Testis (tissue), 3 donors: ENCODE results near the gene DDAH1. TPM values are rescaled to one million over a fixed set of nuclear protein-coding genes. Genes with fewer than 3 reads are reported as not detected.

ENCODE experiments used
- DNase-seq: peaks from one replicate; pipeline ENCODE4 v3.0.0-alpha.2; 2019
- H3K27ac ChIP-seq, 2 donors: fragments of 200-600 bp; sonication (generic); one replicate each; pipeline ENCODE4 v1.5.1; 2019
- H3K27me3 ChIP-seq: fragments of 200-600 bp; sonication (generic); one replicate; pipeline ENCODE4 v1.5.1; 2019
- H3K36me3 ChIP-seq: fragments of 200-600 bp; sonication (generic); one replicate; pipeline ENCODE4 v1.5.1; 2017; ENCODE audit warnings: low read depth; ENCODE audit errors: missing control alignments
- H3K4me1 ChIP-seq: fragments of 200-600 bp; sonication (generic); one replicate; pipeline ENCODE4 v1.5.1; 2019
- H3K4me3 ChIP-seq, 2 donors: fragments of 200-600 bp; sonication (generic); one replicate each; pipeline ENCODE4 v1.5.1; 2017 to 2019
- H3K9me3 ChIP-seq: fragments of 200-600 bp; sonication (generic); one replicate; pipeline ENCODE4 v1.5.1; 2017
- POLR2A ChIP-seq: fragments of 450-650 bp; IDR thresholded peaks from one replicate; pipeline ENCODE4 v1.6.1; 2017; ENCODE audit warnings: antibody characterized with exemption, mild to moderate bottlenecking, moderate library complexity
- WGBS, 2 donors: methylation state at CpG; one replicate each; pipeline ENCODE4 v1.1.5; 2018; 5-methylcytosine and 5-hydroxymethylcytosine counted together
- intact Hi-C: fragments of 100-400 bp; cut with DNase I; formaldehyde crosslinking; loops from one replicate; pipeline ENCODE4 v1.15.1; 2023; ENCODE audit warnings: low total_unique reads
- polyA plus RNA-seq: library from polyadenylated mRNA; stranded (reverse); fragments of 350-450 nt; fragmentation: Illumina TruSeq; extraction: RNeasy Lipid Tissue Mini Kit (QIAGEN cat#74804); gene quantifications from one replicate; pipeline ENCODE4 v1.2.3, GENCODE V29; 2014; ENCODE audit warnings: low read depth, low replicate concordance; ENCODE audit not compliant: insufficient read depth
- total RNA-seq, 2 donors: library from RNA; depleted of rRNA; stranded (reverse); fragments of >200 nt; gene quantifications; one replicate each; pipeline ENCODE4 v1.2.3, GENCODE V29; 2016
- TF ChIP-seq, protein P1 (sequence below), 3 experiments: fragments of 450-650 bp in 2 of 3; fragments of 200-600 bp in 1 of 3; sonication (generic) in 1 of 3; IDR thresholded peaks; one replicate each; pipeline ENCODE4 v1.5.1; 2016 to 2019; ENCODE audit warnings: antibody characterized with exemption in 3 of 3, mild to moderate bottlenecking in 2 of 3, moderate library complexity in 1 of 3

DDAH1 gene
- total and polyA plus RNA-seq, 3 donors from 2014 or later = 45.3 to 71.3 (median 54.3) TPM

DNA sequence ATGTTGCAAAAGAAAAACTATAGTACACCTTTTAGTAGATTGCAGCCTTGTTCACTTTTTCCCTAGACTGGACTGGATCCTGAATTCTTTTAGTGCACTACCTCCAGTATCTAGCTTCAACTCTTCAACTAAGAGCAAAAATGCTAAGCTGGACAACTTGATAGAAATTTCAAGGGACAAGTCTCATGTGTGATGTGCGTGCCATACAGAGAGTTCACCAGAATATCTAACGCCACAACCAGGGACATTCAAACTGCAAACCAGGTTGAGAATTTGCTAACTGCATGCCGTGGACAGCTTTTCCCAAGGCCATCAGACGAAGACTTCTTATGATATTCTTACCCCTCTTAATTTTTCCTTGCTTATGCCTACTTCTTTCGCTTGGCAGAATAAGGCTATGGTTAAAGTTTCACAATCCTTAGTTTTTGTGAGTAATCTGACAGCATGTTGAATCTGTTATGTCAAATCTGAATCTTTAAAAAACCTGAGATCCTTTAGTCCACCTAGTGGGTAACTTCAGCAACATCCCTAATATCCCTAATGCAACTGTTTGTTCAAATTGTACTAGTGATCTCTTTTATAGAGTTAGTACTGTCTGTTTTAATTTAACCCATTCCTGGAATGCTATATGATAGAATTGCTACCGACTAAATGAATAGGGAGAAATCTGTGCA, 66.4 kb downstream of the DDAH1 start:
- Histone ChIP-seq H3K27me3 (no peaks in the 10 kb centered on the region), H3K4me3 (no peak overlapping the region), H3K4me1 (peaks cover 26% of the 10 kb centered on the region), H3K36me3 (no peaks in the 10 kb centered on the region), H3K27ac (peak overlapping the region in 1 of 2 donors; percentile 32), H3K9me3 (no peaks in the 10 kb centered on the region)
- intact Hi-C loops = no loop called here
- 63 to 74% methylated on average over 6 of the region's 6 CpGs for WGBS, 2 donors
- no peak for DNase-seq
- no peak for TF ChIP-seq POLR2A
- TF ChIP-seq, protein P1, sequence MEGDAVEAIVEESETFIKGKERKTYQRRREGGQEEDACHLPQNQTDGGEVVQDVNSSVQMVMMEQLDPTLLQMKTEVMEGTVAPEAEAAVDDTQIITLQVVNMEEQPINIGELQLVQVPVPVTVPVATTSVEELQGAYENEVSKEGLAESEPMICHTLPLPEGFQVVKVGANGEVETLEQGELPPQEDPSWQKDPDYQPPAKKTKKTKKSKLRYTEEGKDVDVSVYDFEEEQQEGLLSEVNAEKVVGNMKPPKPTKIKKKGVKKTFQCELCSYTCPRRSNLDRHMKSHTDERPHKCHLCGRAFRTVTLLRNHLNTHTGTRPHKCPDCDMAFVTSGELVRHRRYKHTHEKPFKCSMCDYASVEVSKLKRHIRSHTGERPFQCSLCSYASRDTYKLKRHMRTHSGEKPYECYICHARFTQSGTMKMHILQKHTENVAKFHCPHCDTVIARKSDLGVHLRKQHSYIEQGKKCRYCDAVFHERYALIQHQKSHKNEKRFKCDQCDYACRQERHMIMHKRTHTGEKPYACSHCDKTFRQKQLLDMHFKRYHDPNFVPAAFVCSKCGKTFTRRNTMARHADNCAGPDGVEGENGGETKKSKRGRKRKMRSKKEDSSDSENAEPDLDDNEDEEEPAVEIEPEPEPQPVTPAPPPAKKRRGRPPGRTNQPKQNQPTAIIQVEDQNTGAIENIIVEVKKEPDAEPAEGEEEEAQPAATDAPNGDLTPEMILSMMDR (IDR thresholded peaks at IDR 0.05) = no peak

DNA sequence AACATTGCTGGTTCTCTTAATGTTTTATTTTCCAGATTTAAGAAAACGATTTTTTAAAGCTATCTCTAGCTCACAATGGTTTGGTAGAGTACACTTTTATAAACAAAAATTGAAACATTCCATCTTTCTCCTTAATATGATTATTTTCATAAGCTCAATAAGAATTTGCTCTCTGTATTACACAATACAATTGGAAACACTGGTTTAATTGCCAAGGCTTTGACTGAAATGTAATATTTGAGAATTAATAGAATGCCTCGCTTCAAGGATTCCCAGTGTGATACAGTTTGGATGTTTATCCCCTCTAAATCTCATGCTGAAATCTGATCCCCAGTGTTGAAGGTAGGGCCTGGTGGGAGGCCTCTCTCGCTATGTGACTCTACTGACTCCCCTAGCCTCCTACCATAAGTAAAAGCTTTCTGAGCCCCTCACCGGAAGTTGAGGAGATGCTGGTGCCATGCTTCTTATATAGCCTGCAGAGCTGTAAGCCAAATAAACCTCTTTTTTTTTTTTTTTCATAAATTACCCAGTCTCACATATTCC, 67.4 kb downstream of the DDAH1 start:
- peak overlapping the region in 1 of 2 donors; percentile 13 for H3K27ac ChIP-seq
- no peaks in the 10 kb centered on the region for H3K9me3 ChIP-seq
- no peaks in the 10 kb centered on the region for H3K27me3 ChIP-seq
- no peak overlapping the region for H3K4me3 ChIP-seq
- peaks cover 26% of the 10 kb centered on the region for H3K4me1 ChIP-seq
- 70 to 72% methylated on average over 4 of the region's 4 CpGs for WGBS, 2 donors
- intact Hi-C loops = no loop called here
- H3K36me3 ChIP-seq = no peaks in the 10 kb centered on the region
- no peak for DNase-seq
- TF ChIP-seq, protein P1 (IDR thresholded peaks at IDR 0.05) = no peak
- no peak for TF ChIP-seq POLR2A

DNA sequence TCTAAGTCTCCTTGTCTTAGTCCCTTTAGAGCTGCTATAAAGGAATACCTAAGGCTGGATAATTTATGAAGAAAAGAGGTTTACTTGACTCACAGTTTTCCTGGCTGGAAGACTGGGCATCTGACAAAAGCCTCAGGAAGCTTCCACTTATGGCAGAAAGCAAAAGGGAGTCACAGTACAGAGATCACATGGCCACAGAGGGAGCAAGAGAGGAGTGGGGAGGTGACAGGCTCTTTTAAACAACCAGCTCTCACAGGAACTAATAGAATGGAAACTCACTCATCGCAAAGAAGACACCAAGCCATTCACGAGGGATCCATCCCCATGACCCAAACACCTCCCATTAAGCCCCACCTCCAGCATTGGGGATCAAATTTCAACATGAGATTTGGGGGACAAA, 68.8 kb downstream of the DDAH1 start:
- 85 to 95% methylated on average over 2 of the region's 2 CpGs for WGBS, 2 donors
- H3K27ac ChIP-seq = no peak overlapping the region
- intact Hi-C loops = no loop called here

DNA sequence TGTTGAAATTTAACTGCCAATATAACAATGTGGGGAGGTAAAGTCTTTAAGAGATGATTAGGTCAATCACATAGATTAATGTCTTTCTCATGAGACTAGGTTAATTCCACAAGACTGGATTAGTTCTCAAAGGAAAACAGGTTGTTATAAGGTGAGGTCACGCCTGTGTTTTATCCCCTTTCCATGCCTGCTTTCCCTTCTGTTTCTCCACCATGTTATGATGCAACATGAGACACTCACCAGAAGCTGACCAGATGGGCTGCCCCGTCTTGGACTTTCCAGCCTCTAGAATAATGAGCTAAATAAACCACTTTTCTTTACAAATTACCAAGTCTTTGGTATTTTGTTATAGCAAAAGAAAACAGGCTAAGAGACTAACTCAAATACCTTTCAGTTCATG, 70.8 kb downstream of the DDAH1 start:
- Histone ChIP-seq H3K27me3 (no peaks in the 10 kb centered on the region), H3K4me3 (no peak overlapping the region), H3K9me3 (no peaks in the 10 kb centered on the region), H3K4me1 (peaks cover 10% of the 10 kb centered on the region), H3K36me3 (no peaks in the 10 kb centered on the region), H3K27ac (no peak overlapping the region)
- WGBS, 2 donors = 92 to 97% methylated on average over 2 of the region's 2 CpGs
- TF ChIP-seq POLR2A = no peak
- TF ChIP-seq, protein P1 (IDR thresholded peaks at IDR 0.05) = no peak
- no peak for DNase-seq
- intact Hi-C loops = no loop called here

More for the DNA sequence above, 68.8 kb downstream of the DDAH1 start:
- H3K27me3 ChIP-seq = no peaks in the 10 kb centered on the region
- H3K9me3 ChIP-seq = no peaks in the 10 kb centered on the region
- H3K4me1 ChIP-seq = peaks cover 26% of the 10 kb centered on the region
- no peak for DNase-seq
- no peak for TF ChIP-seq POLR2A
- TF ChIP-seq, protein P1 (IDR thresholded peaks at IDR 0.05) = no peak
- no peaks in the 10 kb centered on the region for H3K36me3 ChIP-seq
- H3K4me3 ChIP-seq = no peak overlapping the region

DNA sequence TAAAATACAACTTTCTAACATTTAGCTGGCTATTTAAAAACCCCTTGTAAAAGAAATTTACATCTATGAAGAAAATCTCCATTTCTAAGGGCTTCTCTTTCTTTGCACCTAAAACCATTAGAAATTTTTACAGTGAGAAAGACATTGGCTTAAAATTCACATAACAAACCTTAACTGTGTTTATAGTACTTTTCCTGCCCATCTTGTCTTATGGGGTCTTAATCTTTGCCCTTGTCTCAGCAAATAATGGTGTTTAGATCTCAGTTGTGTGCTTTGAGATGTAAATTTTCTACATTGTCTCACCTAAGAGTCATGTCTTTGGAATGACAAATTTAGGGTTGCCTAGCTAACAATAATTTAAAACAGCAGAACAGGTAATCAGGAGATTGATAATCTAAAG, 71.5 kb downstream of the DDAH1 start:
- no peak for TF ChIP-seq POLR2A
- TF ChIP-seq, protein P1 (IDR thresholded peaks at IDR 0.05) = no peak
- no peaks in the 10 kb centered on the region for H3K27me3 ChIP-seq
- DNase-seq = no peak
- H3K9me3 ChIP-seq = no peaks in the 10 kb centered on the region
- no peak overlapping the region for H3K4me3 ChIP-seq
- peaks cover 7% of the 10 kb centered on the region for H3K4me1 ChIP-seq
- intact Hi-C loops = no loop called here
- H3K36me3 ChIP-seq = no peaks in the 10 kb centered on the region
- H3K27ac ChIP-seq = no peak overlapping the region
